AG04449 (cell line): ENCODE measurements around the gene DPP7.

Source experiments
- CTCF ChIA-PET: fragments of 350-600 bp; formaldehyde crosslinking; extraction: SDS; loops from one replicate; lab custom pipeline; 2021; ENCODE audit warnings: antibody characterized with exemption; lab: Yijun Ruan, JAX
- POLR2A ChIA-PET: fragments of 400-600, 350-600 bp; formaldehyde crosslinking; extraction: SDS; loops from one replicate; lab custom pipeline; 2020; ENCODE audit warnings: antibody characterized with exemption, inconsistent platforms; lab: Yijun Ruan, JAX
- DNase-seq: peaks from one replicate; pipeline ENCODE4 v3.0.0-alpha.2; 2010; ENCODE audit warnings: low read depth, low spot score
- H3K4me3 ChIP-seq: 2 replicates; pipeline ENCODE4 v1.5.1; 2011; ENCODE audit warnings: low read depth, mild to moderate bottlenecking, control low read depth, low read length
- TF ChIP-seq, protein P1 (sequence below): IDR thresholded peaks from one replicate; pipeline ENCODE4 v1.5.1; 2011; ENCODE audit warnings: mild to moderate bottlenecking, moderate library complexity, low read length, control low read depth, inconsistent platforms; ENCODE audit not compliant: insufficient read depth; ENCODE audit errors: missing control alignments

Gene DPP7

DNA sequence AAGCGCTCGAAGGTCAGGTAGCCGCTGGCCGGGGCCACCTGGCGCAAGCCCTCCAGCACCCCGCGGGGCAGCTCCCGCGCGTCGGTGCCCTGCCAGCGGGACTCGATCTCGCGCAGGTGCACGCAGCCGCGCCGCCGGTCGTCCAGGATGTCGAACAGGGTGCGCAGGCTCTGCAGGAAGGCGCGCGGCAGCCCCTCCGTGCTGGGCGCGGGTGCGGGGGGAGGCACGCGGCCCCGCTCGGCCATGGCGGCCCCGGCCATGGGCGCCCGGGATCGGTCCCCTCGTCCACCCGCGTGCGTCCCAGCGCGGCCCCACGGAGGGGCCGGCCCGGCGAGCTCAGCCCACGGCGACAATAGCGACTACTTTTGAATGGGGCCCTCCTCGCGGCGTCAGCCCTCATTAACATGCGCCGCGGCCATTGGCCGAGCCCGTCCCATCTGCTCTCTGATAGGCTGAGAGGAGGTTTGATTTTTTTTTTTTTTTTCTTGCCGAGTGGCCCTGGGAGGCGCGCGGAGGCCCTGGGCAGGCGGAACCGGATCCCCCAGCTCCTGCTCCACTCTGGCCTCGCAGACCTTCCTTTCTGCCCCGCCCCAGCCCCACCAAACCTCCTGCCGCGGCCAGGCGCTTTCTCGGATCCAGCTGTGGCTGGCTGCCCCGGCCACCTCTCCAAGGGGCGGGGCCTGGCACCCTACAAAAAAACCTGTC lies 44.2 kb downstream of the DPP7 start, which contains the start of gene SAPCD2:
TSS of gene SAPCD2 (minus strand) at position 357 of the 705 bp plus-strand sequence. CDS start at position 260, 97 bp downstream.
- ChIA-PET POLR2A (interaction anchor here (0.8 to 1.2 kb wide), 2 partner anchors 16 to 41 kb away, joined by 3 to 4 read pairs; no protein-coding TSS in a partner anchor), CTCF (interaction anchor here (0.8 to 21.0 kb wide), 11 partner anchors 11 to 308 kb away, joined by 3 to 364 read pairs (median 12); partner anchors contain the start of genes ABCA2, ENTPD2, FUT7 and MAN1B1)
- DNase-seq = no peak
- peak within 1 kb of the TSS; percentile 53 for H3K4me3 ChIP-seq
- TF ChIP-seq, protein P1, sequence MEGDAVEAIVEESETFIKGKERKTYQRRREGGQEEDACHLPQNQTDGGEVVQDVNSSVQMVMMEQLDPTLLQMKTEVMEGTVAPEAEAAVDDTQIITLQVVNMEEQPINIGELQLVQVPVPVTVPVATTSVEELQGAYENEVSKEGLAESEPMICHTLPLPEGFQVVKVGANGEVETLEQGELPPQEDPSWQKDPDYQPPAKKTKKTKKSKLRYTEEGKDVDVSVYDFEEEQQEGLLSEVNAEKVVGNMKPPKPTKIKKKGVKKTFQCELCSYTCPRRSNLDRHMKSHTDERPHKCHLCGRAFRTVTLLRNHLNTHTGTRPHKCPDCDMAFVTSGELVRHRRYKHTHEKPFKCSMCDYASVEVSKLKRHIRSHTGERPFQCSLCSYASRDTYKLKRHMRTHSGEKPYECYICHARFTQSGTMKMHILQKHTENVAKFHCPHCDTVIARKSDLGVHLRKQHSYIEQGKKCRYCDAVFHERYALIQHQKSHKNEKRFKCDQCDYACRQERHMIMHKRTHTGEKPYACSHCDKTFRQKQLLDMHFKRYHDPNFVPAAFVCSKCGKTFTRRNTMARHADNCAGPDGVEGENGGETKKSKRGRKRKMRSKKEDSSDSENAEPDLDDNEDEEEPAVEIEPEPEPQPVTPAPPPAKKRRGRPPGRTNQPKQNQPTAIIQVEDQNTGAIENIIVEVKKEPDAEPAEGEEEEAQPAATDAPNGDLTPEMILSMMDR = no peak

DNA sequence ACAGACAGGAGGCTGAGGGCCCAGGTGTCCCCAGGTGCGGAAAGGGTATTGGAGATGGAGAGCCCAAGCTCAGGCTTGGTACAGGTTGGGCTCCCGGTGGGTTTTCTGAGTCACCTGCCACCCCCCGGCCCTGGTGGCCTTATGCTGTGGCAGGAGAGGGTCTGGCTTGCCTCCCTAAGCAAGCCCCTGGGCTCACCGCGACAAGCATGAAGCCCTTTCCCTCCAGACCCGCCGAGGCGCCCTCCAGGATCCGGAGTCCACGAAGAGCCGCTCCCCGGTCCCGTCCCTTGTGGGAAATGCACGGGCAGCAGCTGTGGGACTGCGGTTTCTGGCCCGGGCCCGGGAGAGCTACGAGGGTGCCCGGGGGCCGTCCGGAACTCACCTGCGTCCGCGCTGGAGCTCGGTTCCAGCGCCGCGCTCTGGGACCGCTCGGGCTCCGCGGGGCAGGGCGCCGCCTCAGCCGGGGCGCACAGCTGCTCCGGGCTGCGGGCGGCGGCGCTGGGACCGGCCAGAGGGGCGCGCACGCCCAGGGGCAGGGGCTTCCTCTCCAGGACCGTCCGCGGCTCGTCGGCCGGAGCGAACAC lies 44.9 kb downstream of the DPP7 start:
- POLR2A ChIA-PET = interaction anchor here (0.8 to 1.5 kb wide), 3 partner anchors 14 to 40 kb away, joined by 3 to 4 read pairs (median 3); no protein-coding TSS in a partner anchor
- no peak for DNase-seq
- CTCF ChIA-PET = interaction anchor here (0.8 to 21.0 kb wide), 13 partner anchors 10 to 308 kb away, joined by 3 to 364 read pairs (median 11); partner anchors contain the start of genes ABCA2, ENTPD2, FUT7 and MAN1B1
- TF ChIP-seq, protein P1 = no peak
- H3K4me3 ChIP-seq = peak overlapping the region; percentile 40

DNA sequence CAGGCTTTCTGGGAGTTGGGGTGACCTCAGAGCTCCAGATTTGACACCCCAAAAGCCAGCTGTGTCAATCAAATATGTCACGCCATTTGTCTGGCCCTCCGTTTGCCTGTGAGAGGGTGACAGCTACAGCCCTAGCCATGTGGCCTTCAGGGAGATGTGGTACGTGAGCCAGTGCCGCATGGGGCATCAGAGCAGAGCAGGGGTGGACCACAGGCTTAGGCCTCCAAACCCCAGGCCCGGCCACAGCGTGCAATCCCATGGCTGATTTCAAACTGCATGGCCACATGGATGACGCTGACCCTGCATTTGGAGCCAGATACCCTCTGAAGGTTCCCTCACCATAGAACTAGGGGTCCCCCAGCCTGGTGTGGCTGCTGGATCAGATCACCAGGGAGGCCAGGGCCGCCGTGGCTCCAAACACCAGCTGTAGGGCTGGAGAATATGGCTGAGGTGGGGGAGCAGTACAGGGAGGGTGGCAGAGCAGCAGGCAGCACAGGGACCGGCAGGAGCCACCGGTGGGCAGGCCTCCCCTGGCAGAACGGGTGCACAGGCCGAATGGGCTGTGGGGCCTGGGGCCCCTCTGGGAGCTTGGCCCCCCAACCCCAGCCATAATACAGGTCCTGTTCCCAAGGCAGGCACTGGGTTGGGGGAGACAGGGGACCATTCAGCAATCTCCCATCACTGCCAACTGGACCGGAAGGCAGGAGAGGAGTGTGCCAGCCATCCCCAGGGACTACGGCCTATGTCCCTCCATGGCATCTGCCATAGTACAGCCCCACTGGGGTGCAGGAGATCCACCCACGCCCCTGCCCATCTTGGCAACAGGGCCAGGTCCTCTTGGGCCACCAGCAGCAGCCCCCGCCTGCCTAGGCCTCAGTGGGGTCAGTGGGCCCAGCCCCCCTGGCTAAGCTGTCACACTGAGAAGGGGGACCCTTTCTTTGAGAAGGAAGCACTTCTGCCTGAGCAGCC lies 45.7 kb downstream of the DPP7 start:
- H3K4me3 ChIP-seq = peak overlapping the region; percentile 40
- POLR2A ChIA-PET = interaction anchor here (1.1 to 1.5 kb wide), 2 partner anchors 8 to 14 kb away, joined by 3 read pairs; no protein-coding TSS in a partner anchor
- DNase-seq = no peak
- TF ChIP-seq, protein P1 = no peak
- CTCF ChIA-PET = interaction anchor here (0.8 to 21.0 kb wide), 14 partner anchors 10 to 307 kb away, joined by 3 to 364 read pairs (median 6); partner anchors contain the start of genes ABCA2, ENTPD2, FUT7 and MAN1B1

DNA sequence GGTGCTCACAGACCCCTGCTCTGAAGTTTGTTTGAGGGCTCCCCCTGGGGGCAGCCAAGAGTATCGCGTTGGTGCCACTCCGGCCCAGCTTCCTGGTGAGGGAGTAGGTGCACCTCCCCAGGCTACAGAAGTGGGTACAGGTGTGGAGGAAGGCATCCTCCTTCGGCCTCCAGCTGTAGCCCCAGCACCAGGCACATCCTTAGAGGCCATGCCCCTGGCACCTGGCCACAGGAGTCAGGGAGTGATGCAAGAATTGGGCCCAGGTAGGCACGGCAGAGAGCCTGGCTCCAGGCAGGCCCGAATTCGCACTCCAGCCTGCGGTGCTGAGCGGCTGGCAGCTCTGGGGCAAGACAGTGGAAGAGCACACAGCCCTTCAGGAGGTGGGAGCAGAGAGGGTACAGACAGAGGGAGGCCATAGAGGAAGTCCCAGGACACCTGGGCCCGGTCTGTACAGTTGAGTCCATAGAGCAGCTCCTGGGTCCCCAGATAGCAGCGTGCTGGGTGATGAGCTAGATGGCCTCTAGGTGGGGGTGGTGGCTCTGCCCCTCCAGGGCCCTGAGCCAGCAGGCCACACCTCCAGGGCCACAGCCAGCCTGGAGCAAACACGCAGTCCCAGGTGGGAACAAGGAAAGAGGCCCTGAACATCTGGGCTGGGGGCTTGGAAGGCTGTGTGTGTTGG lies 46.5 kb downstream of the DPP7 start:
- TF ChIP-seq, protein P1 = peak; percentile 91
- DNase-seq = no peak
- POLR2A ChIA-PET = interaction anchor here (1.1 to 1.5 kb wide), 2 partner anchors 9 to 15 kb away, joined by 3 read pairs; no protein-coding TSS in a partner anchor
- CTCF ChIA-PET = interaction anchor here (0.8 to 21.0 kb wide), 12 partner anchors 9 to 306 kb away, joined by 3 to 364 read pairs (median 12); partner anchors contain the start of genes ABCA2, ENTPD2, FUT7 and MAN1B1
- H3K4me3 ChIP-seq = no peak overlapping the region
